Endothelial cell of umbilical vein (primary cell): ENCODE results near the gene RSPH1. TPM values are rescaled to one million over a fixed set of nuclear protein-coding genes. Genes with fewer than 3 reads are reported as not detected.

Source experiments
- BruUV-seq: library from RNA; stranded (reverse); fragments of 400-500 nt; replicated peaks from 2 replicates; lab custom pipeline; 2021; lab: Mats Ljungman, UMichigan
- CTCF ChIA-PET: fragments of 300-600, 350-600 bp; sonication (Branson Sonifier 250); formaldehyde crosslinking; loops from one replicate; lab custom pipeline; 2021; ENCODE audit warnings: antibody characterized with exemption, inconsistent platforms; lab: Charles Lee
- POLR2A ChIA-PET: fragments of 300-600, 350-600 bp; sonication (Branson Sonifier 250); formaldehyde crosslinking; loops from one replicate; lab custom pipeline; 2021; ENCODE audit warnings: antibody characterized with exemption, inconsistent platforms; lab: Charles Lee
- DNase-seq: peaks from one replicate; pipeline ENCODE4 v3.0.0-alpha.2; 2011; ENCODE audit warnings: low read depth, low spot score
- FAIRE-seq: peaks from 2 replicates; lab custom pipeline; 2011; peaks lifted over from hg19 to GRCh38; lab: Jason Lieb, UNC
- H2AFZ ChIP-seq: 2 replicates; pipeline ENCODE4 v1.6.0; 2012; ENCODE audit warnings: low read depth, low read length, control low read depth, inconsistent platforms
- H3K27ac ChIP-seq: 2 replicates; pipeline ENCODE4 v1.5.1; 2011; ENCODE audit warnings: low read depth, mild to moderate bottlenecking, control low read depth, low read length, moderate library complexity; ENCODE audit not compliant: insufficient read depth
- H3K27me3 ChIP-seq, 2 experiments: 2 replicates each; pipeline versions ENCODE4 v1.6.0 to v1.6.1; 2011; ENCODE audit warnings: low read length in 2 of 2, mixed read lengths in 1 of 2; ENCODE audit not compliant: control insufficient read depth in 2 of 2, insufficient read depth in 2 of 2
- H3K36me3 ChIP-seq, 2 experiments: 2 replicates in 1 of 2; 3 replicates in 1 of 2; pipeline ENCODE4 v1.5.1; 2011; ENCODE audit warnings: low read length in 2 of 2, mild to moderate bottlenecking in 1 of 2, moderate library complexity in 1 of 2; ENCODE audit not compliant: control insufficient read depth in 2 of 2, insufficient read depth in 2 of 2; ENCODE audit errors: extremely low read depth in 1 of 2
- H3K4me1 ChIP-seq: 3 replicates; pipeline ENCODE4 v1.5.1; 2011; ENCODE audit warnings: mild to moderate bottlenecking, low read length; ENCODE audit not compliant: control insufficient read depth, insufficient read depth; ENCODE audit errors: extremely low read depth
- H3K4me2 ChIP-seq: 2 replicates; pipeline ENCODE4 v1.6.1; 2011; ENCODE audit warnings: low read length, control low read depth, mixed read lengths; ENCODE audit not compliant: insufficient read depth
- H3K4me3 ChIP-seq, 3 experiments: fragments of 200-600 bp in 1 of 3; sonication (generic), shearing (Covaris generic) in 1 of 3; replicated peaks in 1 of 3; 2 replicates each; pipeline ENCODE4 v1.5.1; 2011 to 2016; ENCODE audit warnings: control low read depth in 3 of 3, low read length in 3 of 3, mild to moderate bottlenecking in 2 of 3, inconsistent platforms in 1 of 3, low read depth in 1 of 3, moderate library complexity in 1 of 3; ENCODE audit not compliant: insufficient read depth in 1 of 3
- H3K79me2 ChIP-seq: 2 replicates; pipeline ENCODE4 v1.6.0; 2012; ENCODE audit warnings: low read length, inconsistent platforms; ENCODE audit not compliant: control insufficient read depth, insufficient read depth
- H3K9ac ChIP-seq: replicated peaks from 2 replicates; pipeline ENCODE3; 2011; ENCODE audit warnings: low read length, control low read depth; ENCODE audit not compliant: insufficient read depth; ENCODE audit errors: extremely low read depth
- H3K9me1 ChIP-seq: replicated peaks from 3 replicates; pipeline ENCODE4 v1.6.0; 2011; ENCODE audit warnings: mild to moderate bottlenecking, low read length; ENCODE audit not compliant: control insufficient read depth, insufficient read depth; ENCODE audit errors: extremely low read depth
- H3K9me3 ChIP-seq: replicated peaks from 2 replicates; pipeline ENCODE4 v1.5.1; 2012; ENCODE audit warnings: low read length, inconsistent platforms; ENCODE audit not compliant: control insufficient read depth, insufficient read depth
- H4K20me1 ChIP-seq: replicated peaks from 2 replicates; pipeline ENCODE3; 2011; ENCODE audit warnings: mild to moderate bottlenecking, low read length; ENCODE audit not compliant: control insufficient read depth, insufficient read depth; ENCODE audit errors: extremely low read depth
- EZH2 ChIP-seq: IDR thresholded peaks from 2 replicates; pipeline ENCODE4 v1.6.1; 2012; ENCODE audit warnings: borderline replicate concordance, low read depth, mild to moderate bottlenecking, moderate library complexity, low read length, inconsistent platforms; ENCODE audit not compliant: severe bottlenecking
- FOS ChIP-seq: IDR thresholded peaks from 2 replicates; pipeline ENCODE4 v1.6.1; 2011; ENCODE audit warnings: mild to moderate bottlenecking, low read length, moderate library complexity, borderline replicate concordance; ENCODE audit not compliant: insufficient read depth
- GATA2 ChIP-seq: IDR thresholded peaks from 2 replicates; pipeline ENCODE4 v1.7.0; 2011; ENCODE audit warnings: low read depth, mild to moderate bottlenecking, moderate library complexity, mixed read lengths, low read length; ENCODE audit not compliant: insufficient read length, insufficient read depth
- JUN ChIP-seq: IDR thresholded peaks from 2 replicates; pipeline ENCODE4 v1.6.1; 2011; ENCODE audit warnings: borderline replicate concordance, low read depth; ENCODE audit not compliant: insufficient read length, insufficient read depth
- MAX ChIP-seq: IDR thresholded peaks from 2 replicates; pipeline ENCODE4 v1.6.1; 2011; ENCODE audit not compliant: insufficient read depth, insufficient read length
- MYC ChIP-seq: IDR thresholded peaks from one replicate; pipeline ENCODE4 v1.6.1; 2011; ENCODE audit warnings: mild to moderate bottlenecking, low read depth, low read length
- POLR2A ChIP-seq: IDR thresholded peaks from 2 replicates; pipeline ENCODE4 v1.6.1; 2012; ENCODE audit warnings: low read depth, mild to moderate bottlenecking, control low read depth, low read length
- POLR2AphosphoS5 ChIP-seq: IDR thresholded peaks from 2 replicates; pipeline ENCODE4 v1.6.1; 2012; ENCODE audit warnings: low read depth, mild to moderate bottlenecking, control low read depth, low read length, moderate library complexity; ENCODE audit not compliant: insufficient read depth
- dilution Hi-C: fragments of 300-500 bp; cut with MboI; formaldehyde crosslinking; loops from one replicate; pipeline ENCODE4 v1.15.0; 2019; ENCODE audit warnings: low sequenced_read_pairs; ENCODE audit not compliant: extremely low pct_ligation_motif_present
- intact Hi-C: fragments of 100-400 bp; cut with micrococcal nuclease; formaldehyde crosslinking; loops from one replicate; pipeline ENCODE4 v1.10.0; 2022
- polyA plus RNA-seq, 4 experiments: library from polyadenylated mRNA; depleted of rRNA in 3 of 4; stranded (reverse) in 3 of 4; unstranded in 1 of 4; fragments of >200 nt; gene quantifications; 2 replicates each; pipeline versions ENCODE4 v1.2.1 to v1.2.3, GENCODE V29; 2011 to 2012; ENCODE audit warnings: missing spikeins in 1 of 4
- total RNA-seq: library from RNA; stranded (reverse); gene quantifications from 2 replicates; pipeline ENCODE4 v1.2.3, GENCODE V29; 2021
- TF ChIP-seq, protein P1 (sequence below), 2 donors: IDR thresholded peaks; 1 replicate in 1 of 2; 2 replicates in 1 of 2; pipeline ENCODE4 v1.5.1; 2011; ENCODE audit warnings: low read length in 2 of 2, mild to moderate bottlenecking in 2 of 2, moderate library complexity in 2 of 2, control low read depth in 1 of 2, inconsistent platforms in 1 of 2, low read depth in 1 of 2; ENCODE audit not compliant: insufficient read depth in 1 of 2; ENCODE audit errors: extremely low read depth in 1 of 2

The RSPH1 gene
- total and polyA plus RNA-seq, 2 donors (not counting 3 experiments of a cell fraction or from before 2014, with no cell fraction given): 0.08 TPM; not detected in 1

- intact Hi-C loops: no loop called here
- Histone ChIP-seq H3K79me2 (no peaks in the 10 kb centered on the region), H3K27ac (no peak overlapping the region), H3K9me3 (no peaks in the 10 kb centered on the region), H3K27me3 (peaks cover 28 to 35% of the 10 kb centered on the region in 2 experiments), H3K4me2 (no peak overlapping the region), H3K4me1 (peaks cover 12% of the 10 kb centered on the region), H3K9me1 (no peaks in the 10 kb centered on the region), H4K20me1 (no peaks in the 10 kb centered on the region), H3K36me3 (no peaks in the 10 kb centered on the region), H3K4me3 (no peak overlapping the region), H3K9ac (no peak overlapping the region), H2AFZ (no peak overlapping the region)
- BruUV-seq: no TSS peak
- no peak for FAIRE-seq
- dilution Hi-C loops: no loop called here
- TF ChIP-seq FOS: no peak
- TF ChIP-seq JUN: no peak
- no peak for TF ChIP-seq EZH2
- no peak for TF ChIP-seq POLR2A
- no peak for TF ChIP-seq POLR2AphosphoS5
- TF ChIP-seq MYC: no peak
- TF ChIP-seq GATA2: no peak
- TF ChIP-seq, protein P1, sequence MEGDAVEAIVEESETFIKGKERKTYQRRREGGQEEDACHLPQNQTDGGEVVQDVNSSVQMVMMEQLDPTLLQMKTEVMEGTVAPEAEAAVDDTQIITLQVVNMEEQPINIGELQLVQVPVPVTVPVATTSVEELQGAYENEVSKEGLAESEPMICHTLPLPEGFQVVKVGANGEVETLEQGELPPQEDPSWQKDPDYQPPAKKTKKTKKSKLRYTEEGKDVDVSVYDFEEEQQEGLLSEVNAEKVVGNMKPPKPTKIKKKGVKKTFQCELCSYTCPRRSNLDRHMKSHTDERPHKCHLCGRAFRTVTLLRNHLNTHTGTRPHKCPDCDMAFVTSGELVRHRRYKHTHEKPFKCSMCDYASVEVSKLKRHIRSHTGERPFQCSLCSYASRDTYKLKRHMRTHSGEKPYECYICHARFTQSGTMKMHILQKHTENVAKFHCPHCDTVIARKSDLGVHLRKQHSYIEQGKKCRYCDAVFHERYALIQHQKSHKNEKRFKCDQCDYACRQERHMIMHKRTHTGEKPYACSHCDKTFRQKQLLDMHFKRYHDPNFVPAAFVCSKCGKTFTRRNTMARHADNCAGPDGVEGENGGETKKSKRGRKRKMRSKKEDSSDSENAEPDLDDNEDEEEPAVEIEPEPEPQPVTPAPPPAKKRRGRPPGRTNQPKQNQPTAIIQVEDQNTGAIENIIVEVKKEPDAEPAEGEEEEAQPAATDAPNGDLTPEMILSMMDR (IDR thresholded peaks at IDR 0.05; ENCODE audit: extremely low read depth in 1 of 2, insufficient read depth in 1 of 2, low read depth in 1 of 2, low read length in 2 of 2): no peak
- no peak for TF ChIP-seq MAX
- ChIA-PET POLR2A (no interaction called here), CTCF (no interaction called here)
- DNase-seq: no peak
Observed at GRCh38 chr21:42426876-42427480, 69.0 kb downstream of the RSPH1 start.
